Esophagus muscularis mucosa (tissue), 4 donors: Measurements from ENCODE around the gene ATP2B1. TPM values are rescaled to one million over a fixed set of nuclear protein-coding genes. Genes with fewer than 3 reads are reported as not detected.

Experiments
- DNase-seq: peaks from one replicate; pipeline ENCODE4 v3.0.0-alpha.2; 2017; ENCODE audit errors: extremely low spot score
- H3K27ac ChIP-seq, 4 donors: fragments of 200-600 bp; sonication (generic); replicated peaks in 1 of 4; 1 replicate in 3 of 4; 2 replicates in 1 of 4; pipeline ENCODE4 v1.5.1; 2016 to 2019; ENCODE audit warnings: mild to moderate bottlenecking in 1 of 4
- H3K27me3 ChIP-seq, 4 donors: fragments of 200-600 bp; sonication (generic); one replicate each; pipeline versions ENCODE4 v1.5.1 to v1.6.0; 2016 to 2019
- H3K36me3 ChIP-seq, 4 donors: fragments of 200-600 bp; sonication (generic); one replicate each; pipeline ENCODE4 v1.5.1; 2016 to 2019
- H3K4me1 ChIP-seq, 4 donors: fragments of 200-600 bp; sonication (generic); one replicate each; pipeline ENCODE4 v1.5.1; 2016 to 2019
- H3K4me3 ChIP-seq, 4 donors: fragments of 200-600 bp; sonication (generic); 1 replicate in 2 of 4; 2 replicates in 2 of 4; pipeline ENCODE4 v1.5.1; 2016 to 2019; ENCODE audit warnings: mild to moderate bottlenecking in 4 of 4, moderate library complexity in 1 of 4
- H3K9me3 ChIP-seq, 4 donors: fragments of 200-600 bp; sonication (generic); 1 replicate in 3 of 4; 2 replicates in 1 of 4; pipeline ENCODE4 v1.5.1; 2016 to 2019
- CTCF ChIP-seq, 3 experiments: fragments of 200-600 bp in 2 of 3; fragments of 450-650 bp in 1 of 3; sonication (generic) in 2 of 3; IDR thresholded peaks; one replicate each; pipeline ENCODE4 v1.5.1; 2017 to 2019; ENCODE audit warnings: antibody characterized with exemption in 3 of 3, mild to moderate bottlenecking in 2 of 3, moderate library complexity in 1 of 3
- EP300 ChIP-seq: sonication (generic); formaldehyde crosslinking; IDR thresholded peaks from one replicate; pipeline ENCODE4 v1.6.1; 2017; ENCODE audit warnings: antibody characterized with exemption
- POLR2A ChIP-seq: fragments of 450-650 bp; IDR thresholded peaks from one replicate; pipeline ENCODE4 v1.6.1; 2017; ENCODE audit warnings: antibody characterized with exemption, moderate library complexity, mild to moderate bottlenecking, low read depth
- POLR2AphosphoS5 ChIP-seq, 2 donors: sonication (generic); formaldehyde crosslinking; IDR thresholded peaks; one replicate each; pipeline ENCODE4 v1.6.1; 2017; ENCODE audit warnings: antibody characterized with exemption in 2 of 2
- WGBS: methylation state at CpG from one replicate; pipeline ENCODE4 v1.1.5; 2018; 5-methylcytosine and 5-hydroxymethylcytosine counted together
- intact Hi-C: fragments of 100-400 bp; cut with DNase I; formaldehyde crosslinking; loops from one replicate; pipeline ENCODE4 v1.15.1; 2023
- total RNA-seq, 4 donors: library from RNA; depleted of rRNA; stranded (reverse); fragments of >200 nt; gene quantifications; one replicate each; pipeline versions ENCODE4 v1.1.0 to v1.2.1, GENCODE V29; 2016

ATP2B1 gene
- total RNA-seq, 4 donors from 2014 or later = 16.0 to 36.9 (median 20.7) TPM

- WGBS = 72% methylated on average over 4 of the region's 4 CpGs
- no peak for DNase-seq
Observed at GRCh38 chr12:89671469-89671868, 37.2 kb downstream of the ATP2B1 start.

GRCh38 chr12:89669197-89669596 lies 39.4 kb downstream of the ATP2B1 start:
- H3K27me3 ChIP-seq = no peaks in the 10 kb centered on the region
- H3K27ac ChIP-seq = no peak overlapping the region
- WGBS = 92% methylated on average over 6 of the region's 6 CpGs
- no peak for TF ChIP-seq EP300
- no peak for TF ChIP-seq CTCF (IDR thresholded peaks at IDR 0.05)
- no peak for TF ChIP-seq POLR2A
- TF ChIP-seq POLR2AphosphoS5 (IDR thresholded peaks at IDR 0.05) = no peak
- H3K9me3 ChIP-seq = no peaks in the 10 kb centered on the region
- intact Hi-C loops = no loop called here
- DNase-seq = no peak
- H3K4me1 ChIP-seq = peaks cover 3 to 44% (median 5%) of the 10 kb centered on the region in 4 donors
- H3K36me3 ChIP-seq = no peaks in the 10 kb centered on the region
- no peak overlapping the region for H3K4me3 ChIP-seq

More at GRCh38 chr12:89671469-89671868, 37.2 kb downstream of the ATP2B1 start:
- TF ChIP-seq POLR2A = no peak
- no peak for TF ChIP-seq POLR2AphosphoS5 (IDR thresholded peaks at IDR 0.05)
- no peak for TF ChIP-seq EP300
- TF ChIP-seq CTCF (IDR thresholded peaks at IDR 0.05) = no peak
- Histone ChIP-seq H3K27ac (no peak overlapping the region), H3K36me3 (no peaks in the 10 kb centered on the region), H3K9me3 (no peaks in the 10 kb centered on the region), H3K4me1 (peaks cover 0 to 30% (median 0%) of the 10 kb centered on the region in 4 donors), H3K4me3 (no peak overlapping the region), H3K27me3 (no peaks in the 10 kb centered on the region)
- intact Hi-C loops = no loop called here

GRCh38 chr12:89665556-89665955 lies 43.1 kb downstream of the ATP2B1 start:
- WGBS = 53% methylated on average over 1 of the region's 1 CpG
- no peaks in the 10 kb centered on the region for H3K36me3 ChIP-seq
- intact Hi-C loops = no loop called here
- H3K9me3 ChIP-seq = no peaks in the 10 kb centered on the region
- H3K27me3 ChIP-seq = no peaks in the 10 kb centered on the region
- H3K4me1 ChIP-seq = peaks cover 3 to 48% (median 26%) of the 10 kb centered on the region in 4 donors
- H3K4me3 ChIP-seq = no peak overlapping the region
- no peak for DNase-seq
- TF ChIP-seq POLR2AphosphoS5 (IDR thresholded peaks at IDR 0.05) (no peak), POLR2A (no peak), CTCF (IDR thresholded peaks at IDR 0.05) (no peak), EP300 (no peak)
- no peak overlapping the region for H3K27ac ChIP-seq

- DNase-seq = no peak
- Histone ChIP-seq H3K4me1 (peaks cover 3 to 48% (median 26%) of the 10 kb centered on the region in 4 donors), H3K9me3 (no peaks in the 10 kb centered on the region), H3K27ac (no peak overlapping the region), H3K4me3 (no peak overlapping the region), H3K36me3 (no peaks in the 10 kb centered on the region), H3K27me3 (no peaks in the 10 kb centered on the region)
- intact Hi-C loops = no loop called here
- no peak for TF ChIP-seq POLR2AphosphoS5 (IDR thresholded peaks at IDR 0.05)
- no peak for TF ChIP-seq EP300
- TF ChIP-seq CTCF (IDR thresholded peaks at IDR 0.05) = no peak
- no peak for TF ChIP-seq POLR2A
- 94% methylated on average over 1 of the region's 1 CpG for WGBS
Observed at GRCh38 chr12:89664441-89664840, 44.2 kb downstream of the ATP2B1 start.
